GM12878 (cell line): ENCODE data around the gene CALCA. TPM values are rescaled to one million over a fixed set of nuclear protein-coding genes. Genes with fewer than 3 reads are reported as not detected.

ENCODE experiments used
- ATAC-seq: fragments of 200-7000 bp; cut with Tn5 transposase; 3 replicates; pipeline ENCODE4 v1.9.1; 2020; ENCODE audit warnings: mild to moderate bottlenecking, moderate library complexity
- BruUV-seq: library from RNA; stranded (reverse); fragments of 400-500 nt; replicated peaks from 2 replicates; lab custom pipeline; 2021; lab: Mats Ljungman, UMichigan
- CTCF ChIA-PET: fragments of 300-600 bp; sonication (Branson Sonifier 250); formaldehyde crosslinking; extraction: SDS; loops from one replicate; lab custom pipeline; 2021; ENCODE audit warnings: inconsistent platforms; lab: Yijun Ruan, JAX
- POLR2A ChIA-PET: fragments of 350-600 bp; formaldehyde crosslinking; extraction: SDS; loops from one replicate; lab custom pipeline; 2021; ENCODE audit warnings: inconsistent platforms; lab: Charles Lee
- RAD21 ChIA-PET: fragments of 300-600 bp; sonication (Branson Sonifier 250); formaldehyde crosslinking; loops from one replicate; lab custom pipeline; 2023; ENCODE audit warnings: antibody characterized with exemption; ENCODE audit not compliant: unreplicated experiment; lab: Charles Lee
- SMC1A ChIA-PET: fragments of 300-600 bp; sonication (Branson Sonifier 250); formaldehyde crosslinking; loops from one replicate; lab custom pipeline; 2023; ENCODE audit not compliant: unreplicated experiment, uncharacterized antibody; lab: Charles Lee
- DNase-seq: peaks from one replicate; pipeline ENCODE4 v3.0.0-alpha.2; 2011; ENCODE audit warnings: low read depth, low spot score
- FAIRE-seq: peaks from 3 replicates; lab custom pipeline; 2011; peaks lifted over from hg19 to GRCh38; lab: Jason Lieb, UNC
- H2AFZ ChIP-seq: 2 replicates; pipeline ENCODE4 v1.6.0; 2011; ENCODE audit warnings: low read depth, low read length, control low read depth; ENCODE audit not compliant: control insufficient read depth
- H3K27ac ChIP-seq: 2 replicates; pipeline ENCODE4 v1.5.1; 2011; ENCODE audit warnings: control low read depth; ENCODE audit not compliant: control insufficient read depth, insufficient read depth
- H3K27me3 ChIP-seq, 2 experiments: replicated peaks in 1 of 2; 2 replicates each; pipeline versions ENCODE4 v1.6.0 to v1.6.1; 2011; ENCODE audit warnings: low read length in 1 of 2; ENCODE audit not compliant: control insufficient read depth in 2 of 2, insufficient read depth in 2 of 2
- H3K36me3 ChIP-seq, 2 experiments: 2 replicates each; pipeline ENCODE4 v1.5.1; 2011; ENCODE audit warnings: low read length in 1 of 2; ENCODE audit not compliant: control insufficient read depth in 2 of 2, insufficient read depth in 2 of 2
- H3K4me1 ChIP-seq: 2 replicates; pipeline ENCODE4 v1.6.1; 2011; ENCODE audit warnings: mild to moderate bottlenecking, low read length, moderate library complexity, mixed read lengths; ENCODE audit not compliant: control insufficient read depth, insufficient read depth
- H3K4me2 ChIP-seq: 2 replicates; pipeline ENCODE4 v1.6.0; 2011; ENCODE audit warnings: control low read depth; ENCODE audit not compliant: control insufficient read depth, insufficient read depth
- H3K4me3 ChIP-seq: fragments of 200-600 bp; sonication (generic); 2 replicates; pipeline ENCODE4 v1.5.1; 2016
- H3K79me2 ChIP-seq: 2 replicates; pipeline ENCODE4 v1.6.0; 2011; ENCODE audit warnings: low read length; ENCODE audit not compliant: control insufficient read depth, insufficient read depth
- H3K9ac ChIP-seq: 2 replicates; pipeline ENCODE4 v1.8.0; 2011; ENCODE audit warnings: low read length, control low read depth, mixed read lengths; ENCODE audit not compliant: control insufficient read depth, insufficient read depth
- H3K9me3 ChIP-seq: replicated peaks from 3 replicates; pipeline ENCODE4 v1.5.1; 2011; ENCODE audit warnings: mild to moderate bottlenecking, low read length; ENCODE audit not compliant: control insufficient read depth, insufficient read depth
- H4K20me1 ChIP-seq: 2 replicates; pipeline ENCODE4 v1.6.0; 2011; ENCODE audit not compliant: control insufficient read depth, insufficient read depth
- ATF7 ChIP-seq: fragments of 450-650 bp; IDR thresholded peaks from 2 replicates; pipeline ENCODE4 v1.6.1; 2016; ENCODE audit warnings: low read depth, mild to moderate bottlenecking
- BACH1 ChIP-seq: fragments of 450-650 bp; IDR thresholded peaks from 2 replicates; pipeline ENCODE4 v1.6.1; 2017; ENCODE audit warnings: mild to moderate bottlenecking, borderline replicate concordance
- BCLAF1 ChIP-seq: fragments of 450-650 bp; IDR thresholded peaks from 2 replicates; pipeline ENCODE4 v1.6.1; 2017; ENCODE audit warnings: antibody characterized with exemption, mild to moderate bottlenecking, moderate library complexity
- CEBPB ChIP-seq, 2 experiments: fragments of 150-350 bp in 1 of 2; IDR thresholded peaks; 2 replicates each; pipeline ENCODE4 v1.6.1; 2012 to 2014; ENCODE audit warnings: low read depth in 2 of 2, low read length in 2 of 2, borderline replicate concordance in 1 of 2, inconsistent platforms in 1 of 2
- CHD1 ChIP-seq: IDR thresholded peaks from 2 replicates; pipeline ENCODE4 v1.6.1; 2012; ENCODE audit warnings: low read depth, low read length, improper control_type of control experiment
- DPF2 ChIP-seq: fragments of 450-650 bp; IDR thresholded peaks from 2 replicates; pipeline ENCODE4 v1.6.1; 2017; ENCODE audit warnings: mild to moderate bottlenecking
- E2F8 ChIP-seq: fragments of 450-650 bp; IDR thresholded peaks from 2 replicates; pipeline ENCODE4 v1.6.1; 2018; ENCODE audit warnings: mild to moderate bottlenecking, low read depth, moderate library complexity; ENCODE audit not compliant: partially characterized antibody
- IKZF2 ChIP-seq, 2 experiments: fragments of 450-650 bp; IDR thresholded peaks; 2 replicates each; pipeline ENCODE4 v1.6.1; 2017; ENCODE audit warnings: mild to moderate bottlenecking in 2 of 2, moderate library complexity in 2 of 2
- MTA2 ChIP-seq: fragments of 450-650 bp; IDR thresholded peaks from 2 replicates; pipeline ENCODE4 v1.6.1; 2016; ENCODE audit warnings: low read depth, mild to moderate bottlenecking, moderate library complexity
- PBX3 ChIP-seq: IDR thresholded peaks from 2 replicates; pipeline ENCODE4 v1.6.1; 2011; ENCODE audit warnings: mild to moderate bottlenecking, low read depth, low read length, moderate library complexity; ENCODE audit not compliant: insufficient replicate concordance
- PKNOX1 ChIP-seq: fragments of 450-650 bp; IDR thresholded peaks from 2 replicates; pipeline ENCODE4 v1.6.1; 2016; ENCODE audit warnings: mild to moderate bottlenecking
- POLR2AphosphoS2 ChIP-seq: IDR thresholded peaks from 2 replicates; pipeline ENCODE4 v1.6.1; 2011; ENCODE audit warnings: low read depth, mild to moderate bottlenecking, low read length, improper control_type of control experiment, moderate library complexity
- SREBF2 ChIP-seq: IDR thresholded peaks from 2 replicates; pipeline ENCODE4 v1.6.1; 2012; ENCODE audit warnings: mild to moderate bottlenecking, low read length
- USF1 ChIP-seq: IDR thresholded peaks from 2 replicates; pipeline ENCODE4 v1.6.1; 2011; ENCODE audit warnings: borderline replicate concordance, low read depth, mild to moderate bottlenecking, moderate library complexity, mixed read lengths, low read length; ENCODE audit not compliant: insufficient read depth; ENCODE audit errors: extremely low read length
- ZNF207 ChIP-seq: fragments of 450-650 bp; IDR thresholded peaks from 2 replicates; pipeline ENCODE4 v1.6.1; 2014; ENCODE audit warnings: antibody characterized with exemption, mild to moderate bottlenecking, borderline replicate concordance
- in situ Hi-C: fragments of 300-500 bp; cut with MboI; formaldehyde crosslinking; loops from 9 replicates; pipeline ENCODE4 v1.14.3; 2018; ENCODE audit warnings: mixed read lengths
- intact Hi-C: fragments of 100-400 bp; cut with micrococcal nuclease; formaldehyde crosslinking; loops from one replicate; pipeline ENCODE4 v1.14.2; 2022; ENCODE audit not compliant: unreplicated experiment
- polyA plus RNA-seq, 11 experiments: library from polyadenylated mRNA; depleted of rRNA in 4 of 11; unstranded in 6 of 11; stranded (reverse) in 5 of 11; fragments of >200 nt; fragmentation: Nextera tagmentation in 4 of 11; fragmentation: Illumina TruSeq in 1 of 11; extraction: Ambion mirVana in 4 of 11; extraction: Trizol in 1 of 11; gene quantifications; 1 replicate in 1 of 11; 2 replicates in 10 of 11; pipeline versions ENCODE4 v1.2.1 to v1.2.3, GENCODE V29; 2011 to 2016; ENCODE audit warnings: inconsistent platforms in 2 of 11, missing spikeins in 2 of 11, low read depth in 1 of 11
- total RNA-seq, 4 experiments: library from RNA; depleted of rRNA in 3 of 4; stranded (reverse); fragments of >200 nt in 3 of 4; fragmentation: Illumina TruSeq in 1 of 4; extraction: Trizol in 1 of 4; gene quantifications; 2 replicates each; pipeline versions ENCODE4 v1.2.1 to v1.2.3, GENCODE V29; 2013 to 2021

Gene CALCA
- total and polyA plus RNA-seq, 10 of the 15 experiments (the other 5 are each of a cell fraction or from before 2014, with no cell fraction given): not detected

GRCh38 chr11:14956111-14956510 lies 16.0 kb downstream of the CALCA start (continued):
- TF ChIP-seq BCLAF1 (no peak), POLR2AphosphoS2 (no peak)

- H4K20me1 ChIP-seq: no peaks in the 10 kb centered on the region
- POLR2A ChIA-PET: no interaction called here
- TF ChIP-seq CHD1 (no peak), SREBF2 (no peak), ZNF207 (no peak), DPF2 (no peak), MTA2 (no peak), BACH1 (no peak), PKNOX1 (no peak), USF1 (no peak), CEBPB (IDR thresholded peaks at IDR 0.05; ENCODE audit: borderline replicate concordance in 1 of 2, low read depth in 2 of 2, low read length in 2 of 2) (no peak), ATF7 (no peak), PBX3 (no peak), E2F8 (no peak), IKZF2 (IDR thresholded peaks at IDR 0.05) (no peak)
These were observed 17.6 kb downstream of the CALCA start for GRCh38 chr11:14954581-14954980.

More at GRCh38 chr11:14954581-14954980, 17.6 kb downstream of the CALCA start:
- no peaks in the 10 kb centered on the region for H3K27me3 ChIP-seq
- ATAC-seq: no peak
- no peaks in the 10 kb centered on the region for H3K79me2 ChIP-seq
- FAIRE-seq: no peak
- no peaks in the 10 kb centered on the region for H3K4me1 ChIP-seq
- in situ Hi-C loops (no loop called here), intact Hi-C loops (no loop called here)
- no peak overlapping the region for H3K9ac ChIP-seq
- no TSS peak for BruUV-seq
- SMC1A ChIA-PET: no interaction called here
- H2AFZ ChIP-seq: no peak overlapping the region
- RAD21 ChIA-PET: no interaction called here
- no peaks in the 10 kb centered on the region for H3K9me3 ChIP-seq
- no peaks in the 10 kb centered on the region for H3K36me3 ChIP-seq
- no peak overlapping the region for H3K27ac ChIP-seq
- no peak overlapping the region for H3K4me3 ChIP-seq
- no peak for DNase-seq
- H3K4me2 ChIP-seq: no peak overlapping the region
- CTCF ChIA-PET: no interaction called here
